ENCODE data around the gene ANGPTL2.

The ANGPTL2 gene

DNA sequence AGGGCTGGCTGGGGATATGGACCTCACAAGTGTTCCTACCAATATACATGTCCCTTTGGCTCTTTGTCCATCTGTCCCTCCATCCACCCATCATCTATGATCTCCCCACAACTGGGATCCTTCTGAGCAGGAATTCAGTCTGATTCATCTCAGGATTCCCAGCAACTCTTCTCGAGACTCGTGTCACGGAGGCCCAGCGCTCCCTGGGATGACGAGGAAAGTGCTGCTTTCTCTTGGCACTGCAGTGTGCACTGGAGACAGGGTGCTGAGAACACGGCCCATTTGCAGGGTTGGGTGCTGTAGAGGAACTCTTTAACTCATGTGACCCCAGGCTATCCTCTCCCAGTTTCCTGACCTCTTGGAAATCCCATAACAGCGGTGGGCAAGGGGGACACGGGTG, 72.9 kb downstream of the ANGPTL2 start:
- DNase-seq (ENCODE audit: low read depth), result no peak

DNA sequence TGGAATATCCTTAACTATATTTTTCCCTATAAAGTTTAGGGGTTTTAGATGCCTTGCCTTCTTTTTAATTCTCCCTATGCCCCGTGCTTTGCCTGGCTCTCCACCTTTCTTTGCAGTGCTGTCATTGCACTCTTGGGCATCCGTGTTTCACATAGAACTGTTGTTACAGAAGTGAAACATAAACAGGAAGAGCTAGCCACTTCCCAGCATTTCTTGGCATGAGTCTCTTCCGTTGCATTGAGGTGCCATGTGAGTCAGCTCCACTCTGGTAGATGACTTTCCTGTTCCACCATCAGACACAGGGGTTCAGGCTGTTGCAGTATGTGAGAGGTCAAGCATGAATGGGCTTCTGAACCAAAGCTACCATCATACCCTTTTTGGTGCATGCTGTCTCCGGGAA, 73.4 kb downstream of the ANGPTL2 start:
- peak; percentile 24 for DNase-seq (ENCODE audit: low read depth)

DNA sequence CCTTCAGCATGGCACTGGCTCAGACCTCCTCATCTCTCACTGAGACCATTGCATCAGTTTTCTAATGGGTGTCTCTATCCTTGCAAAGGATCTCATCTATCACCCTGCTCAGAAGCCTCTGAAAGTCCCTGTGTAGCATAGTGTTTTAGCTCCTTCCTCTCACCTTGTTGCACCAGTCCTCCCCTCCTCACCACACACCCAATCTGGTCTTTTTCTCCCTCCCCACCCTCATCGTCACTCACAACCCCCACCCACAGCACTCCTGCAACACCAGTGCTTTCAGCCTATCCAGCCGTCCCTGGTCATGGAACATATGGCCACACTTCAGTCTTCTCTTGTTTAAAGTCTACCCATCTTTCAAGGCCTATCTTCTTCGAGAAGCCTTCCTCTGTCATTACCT, 74.5 kb downstream of the ANGPTL2 start:
- no peak for DNase-seq (ENCODE audit: low read depth)

DNA sequence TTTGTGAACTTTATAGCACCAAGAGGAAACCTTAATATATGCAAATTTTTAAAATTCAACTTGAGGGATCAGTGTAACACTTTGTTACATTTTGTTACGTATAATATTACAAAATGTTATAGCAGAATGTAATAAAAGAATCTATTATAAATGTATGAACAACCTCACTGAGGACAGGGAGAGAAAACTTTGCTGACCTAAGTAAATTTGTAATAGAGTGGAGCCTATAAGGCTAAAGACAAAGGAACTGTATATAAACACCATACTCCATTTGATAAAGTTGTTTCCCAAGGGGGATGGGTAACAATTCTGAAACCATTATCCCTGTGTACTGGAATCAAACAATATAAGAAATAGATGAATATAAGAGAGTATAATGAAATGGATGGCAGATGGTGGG, 77.3 kb downstream of the ANGPTL2 start:
- no peak for DNase-seq (ENCODE audit: low read depth)

DNA sequence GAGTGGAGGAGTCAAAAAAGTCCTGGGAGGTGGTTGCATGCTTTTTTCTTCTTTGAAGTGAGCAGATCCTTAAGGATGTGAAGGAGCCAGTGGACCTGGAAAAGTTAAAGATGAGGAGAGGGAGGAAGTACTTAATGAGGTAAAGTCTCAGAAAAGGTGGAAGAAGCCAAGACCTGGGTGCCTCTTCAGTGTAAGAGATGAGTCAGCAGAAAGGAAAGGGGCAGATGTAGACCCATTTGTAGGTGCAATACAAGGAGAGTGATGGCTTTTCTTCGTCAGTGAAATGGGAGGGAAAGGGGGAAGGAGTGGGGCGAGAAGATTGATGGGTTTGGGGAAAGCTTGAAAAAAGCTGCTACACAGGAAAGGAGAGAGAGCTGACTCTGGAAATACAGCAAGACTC, 82.9 kb downstream of the ANGPTL2 start:
- no peak for DNase-seq (ENCODE audit: low read depth)

DNA sequence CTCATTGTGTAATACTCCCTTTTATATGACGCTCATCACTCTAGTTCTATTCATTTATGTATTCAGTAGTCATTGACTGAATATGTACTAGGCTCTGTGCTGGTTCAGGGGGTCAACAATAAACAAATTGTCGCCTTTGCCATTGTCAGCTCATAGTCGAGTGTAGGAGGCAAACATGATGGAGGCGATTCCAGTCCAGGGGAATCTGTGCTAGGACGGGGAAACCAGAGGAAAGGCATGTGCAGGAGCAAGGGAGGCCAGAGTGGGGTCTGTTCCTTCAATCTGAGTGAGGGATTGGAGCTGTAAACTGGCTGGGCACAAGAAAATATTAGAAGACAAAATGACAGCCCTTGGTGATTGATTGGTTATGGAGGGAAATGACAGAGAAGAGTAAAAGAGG, 83.9 kb downstream of the ANGPTL2 start:
- DNase-seq (ENCODE audit: low read depth), result no peak

All from HS-27A (cell line).